ENCODE measurements around the gene ANOS1.

ANOS1 gene

GRCh38 chrX:8717354-8717753 is 14.6 kb downstream of the ANOS1 start:
- no peak overlapping the region for H3K9ac ChIP-seq (ENCODE audit: insufficient read length, low read depth)
- H3K27me3 ChIP-seq (ENCODE audit: insufficient read depth, insufficient read length): peaks cover 4% of the 10 kb centered on the region
- no peaks in the 10 kb centered on the region for H3K9me3 ChIP-seq (ENCODE audit: insufficient read depth, low read length)
- H3K4me3 ChIP-seq (ENCODE audit: insufficient read length, low read depth): no peak overlapping the region
- no peak for TF ChIP-seq ZNF274 (IDR thresholded peaks at IDR 0.05; ENCODE audit: low read depth, low read length)
- no peak for TF ChIP-seq YY1 (IDR thresholded peaks at IDR 0.05; ENCODE audit: insufficient read depth, insufficient read length)
- no peak for TF ChIP-seq SUZ12 (IDR thresholded peaks at IDR 0.05; ENCODE audit: extremely low read depth, insufficient read depth, insufficient read length)
- H3K4me1 ChIP-seq (ENCODE audit: insufficient read depth, insufficient read length): peaks cover 4% of the 10 kb centered on the region
- H3K36me3 ChIP-seq (ENCODE audit: insufficient read depth, insufficient read length, low read length): no peaks in the 10 kb centered on the region
- no peak for DNase-seq (ENCODE audit: low read depth, low spot score)

GRCh38 chrX:8714164-8714563 is 17.8 kb downstream of the ANOS1 start:
- TF ChIP-seq SUZ12 (IDR thresholded peaks at IDR 0.05; ENCODE audit: extremely low read depth, insufficient read depth, insufficient read length): no peak
- TF ChIP-seq ZNF274 (IDR thresholded peaks at IDR 0.05; ENCODE audit: low read depth, low read length): no peak
- TF ChIP-seq YY1 (IDR thresholded peaks at IDR 0.05; ENCODE audit: insufficient read depth, insufficient read length): no peak
- H3K9me3 ChIP-seq (ENCODE audit: insufficient read depth, low read length): no peaks in the 10 kb centered on the region
- no peaks in the 10 kb centered on the region for H3K4me1 ChIP-seq (ENCODE audit: insufficient read depth, insufficient read length)
- H3K4me3 ChIP-seq (ENCODE audit: insufficient read length, low read depth): no peak overlapping the region
- H3K27me3 ChIP-seq (ENCODE audit: insufficient read depth, insufficient read length): peaks cover 4% of the 10 kb centered on the region
- no peaks in the 10 kb centered on the region for H3K36me3 ChIP-seq (ENCODE audit: insufficient read depth, insufficient read length, low read length)
- no peak overlapping the region for H3K9ac ChIP-seq (ENCODE audit: insufficient read length, low read depth)
- no peak for DNase-seq (ENCODE audit: low read depth, low spot score)

- Histone ChIP-seq H3K4me3 (ENCODE audit: insufficient read length, low read depth) (no peak overlapping the region), H3K9me3 (ENCODE audit: insufficient read depth, low read length) (no peaks in the 10 kb centered on the region), H3K4me1 (ENCODE audit: insufficient read depth, insufficient read length) (no peaks in the 10 kb centered on the region), H3K27me3 (ENCODE audit: insufficient read depth, insufficient read length) (no peaks in the 10 kb centered on the region), H3K9ac (ENCODE audit: insufficient read length, low read depth) (no peak overlapping the region), H3K36me3 (ENCODE audit: insufficient read depth, insufficient read length, low read length) (no peaks in the 10 kb centered on the region)
- TF ChIP-seq YY1 (IDR thresholded peaks at IDR 0.05; ENCODE audit: insufficient read depth, insufficient read length): no peak
- no peak for TF ChIP-seq SUZ12 (IDR thresholded peaks at IDR 0.05; ENCODE audit: extremely low read depth, insufficient read depth, insufficient read length)
- TF ChIP-seq ZNF274 (IDR thresholded peaks at IDR 0.05; ENCODE audit: low read depth, low read length): no peak
- no peak for DNase-seq (ENCODE audit: low read depth, low spot score)
Measured at GRCh38 chrX:8711401-8711800, 20.5 kb downstream of the ANOS1 start.

- no peaks in the 10 kb centered on the region for H3K27me3 ChIP-seq (ENCODE audit: insufficient read depth, insufficient read length)
- H3K9ac ChIP-seq (ENCODE audit: insufficient read length, low read depth): no peak overlapping the region
- no peak for TF ChIP-seq ZNF274 (IDR thresholded peaks at IDR 0.05; ENCODE audit: low read depth, low read length)
- no peak for TF ChIP-seq YY1 (IDR thresholded peaks at IDR 0.05; ENCODE audit: insufficient read depth, insufficient read length)
- TF ChIP-seq SUZ12 (IDR thresholded peaks at IDR 0.05; ENCODE audit: extremely low read depth, insufficient read depth, insufficient read length): no peak
- H3K4me1 ChIP-seq (ENCODE audit: insufficient read depth, insufficient read length): no peaks in the 10 kb centered on the region
- DNase-seq (ENCODE audit: low read depth, low spot score): no peak
- no peak overlapping the region for H3K4me3 ChIP-seq (ENCODE audit: insufficient read length, low read depth)
- no peaks in the 10 kb centered on the region for H3K36me3 ChIP-seq (ENCODE audit: insufficient read depth, insufficient read length, low read length)
- H3K9me3 ChIP-seq (ENCODE audit: insufficient read depth, low read length): no peaks in the 10 kb centered on the region
Measured at GRCh38 chrX:8704184-8704583, 27.8 kb downstream of the ANOS1 start.

- Histone ChIP-seq H3K27me3 (ENCODE audit: insufficient read depth, insufficient read length) (peaks cover 5% of the 10 kb centered on the region), H3K9ac (ENCODE audit: insufficient read length, low read depth) (no peak overlapping the region), H3K9me3 (ENCODE audit: insufficient read depth, low read length) (no peaks in the 10 kb centered on the region), H3K36me3 (ENCODE audit: insufficient read depth, insufficient read length, low read length) (no peaks in the 10 kb centered on the region), H3K4me1 (ENCODE audit: insufficient read depth, insufficient read length) (no peaks in the 10 kb centered on the region), H3K4me3 (ENCODE audit: insufficient read length, low read depth) (no peak overlapping the region)
- no peak for DNase-seq (ENCODE audit: low read depth, low spot score)
- no peak for TF ChIP-seq YY1 (IDR thresholded peaks at IDR 0.05; ENCODE audit: insufficient read depth, insufficient read length)
- no peak for TF ChIP-seq ZNF274 (IDR thresholded peaks at IDR 0.05; ENCODE audit: low read depth, low read length)
- TF ChIP-seq SUZ12 (IDR thresholded peaks at IDR 0.05; ENCODE audit: extremely low read depth, insufficient read depth, insufficient read length): no peak
Measured at GRCh38 chrX:8692871-8693270, 39.1 kb downstream of the ANOS1 start.

GRCh38 chrX:8689473-8689872 is 42.5 kb downstream of the ANOS1 start:
- no peaks in the 10 kb centered on the region for H3K36me3 ChIP-seq (ENCODE audit: insufficient read depth, insufficient read length, low read length)
- no peaks in the 10 kb centered on the region for H3K4me1 ChIP-seq (ENCODE audit: insufficient read depth, insufficient read length)

GRCh38 chrX:8688776-8689175 is 43.2 kb downstream of the ANOS1 start:
- Histone ChIP-seq H3K27me3 (ENCODE audit: insufficient read depth, insufficient read length) (peaks cover 8% of the 10 kb centered on the region), H3K9ac (ENCODE audit: insufficient read length, low read depth) (no peak overlapping the region), H3K9me3 (ENCODE audit: insufficient read depth, low read length) (no peaks in the 10 kb centered on the region), H3K4me3 (ENCODE audit: insufficient read length, low read depth) (no peak overlapping the region), H3K4me1 (ENCODE audit: insufficient read depth, insufficient read length) (no peaks in the 10 kb centered on the region), H3K36me3 (ENCODE audit: insufficient read depth, insufficient read length, low read length) (no peaks in the 10 kb centered on the region)
- TF ChIP-seq YY1 (IDR thresholded peaks at IDR 0.05; ENCODE audit: insufficient read depth, insufficient read length) (no peak), ZNF274 (IDR thresholded peaks at IDR 0.05; ENCODE audit: low read depth, low read length) (no peak), SUZ12 (IDR thresholded peaks at IDR 0.05; ENCODE audit: extremely low read depth, insufficient read depth, insufficient read length) (no peak)
- peak; percentile 90 for DNase-seq (ENCODE audit: low read depth, low spot score)

More at GRCh38 chrX:8689473-8689872, 42.5 kb downstream of the ANOS1 start:
- Histone ChIP-seq H3K27me3 (ENCODE audit: insufficient read depth, insufficient read length) (peaks cover 8% of the 10 kb centered on the region), H3K4me3 (ENCODE audit: insufficient read length, low read depth) (no peak overlapping the region), H3K9ac (ENCODE audit: insufficient read length, low read depth) (no peak overlapping the region), H3K9me3 (ENCODE audit: insufficient read depth, low read length) (no peaks in the 10 kb centered on the region)
- no peak for TF ChIP-seq ZNF274 (IDR thresholded peaks at IDR 0.05; ENCODE audit: low read depth, low read length)
- no peak for TF ChIP-seq SUZ12 (IDR thresholded peaks at IDR 0.05; ENCODE audit: extremely low read depth, insufficient read depth, insufficient read length)
- TF ChIP-seq YY1 (IDR thresholded peaks at IDR 0.05; ENCODE audit: insufficient read depth, insufficient read length): no peak
- DNase-seq (ENCODE audit: low read depth, low spot score): no peak
